ENCODE data around the gene GPR158. TPM values are rescaled to one million over a fixed set of nuclear protein-coding genes. Genes with fewer than 3 reads are reported as not detected.

Gene GPR158
- total and polyA plus RNA-seq, 4 donors = 0.42 TPM; not detected in 3

- no peak for ATAC-seq (ENCODE audit: low FRiP score)
- H3K4me3 ChIP-seq (ENCODE audit: low read length in 2 of 2) = no peak overlapping the region
- no peaks in the 10 kb centered on the region for H3K36me3 ChIP-seq (ENCODE audit: control insufficient read depth in 1 of 2, insufficient read depth in 2 of 2, low read length in 1 of 2)
- DNase-seq = no peak
- intact Hi-C loops (cut with DNase I) = loop anchor here in 1 of 2 donors (10.0 kb wide), 1 partner anchor 164 kb away; the partner anchor contains the start of genes ENKUR and THNSL1
- peaks cover 0 to 5% of the 10 kb centered on the region in 2 donors for H3K27me3 ChIP-seq (ENCODE audit: control insufficient read depth in 1 of 2, insufficient read depth in 2 of 2, low read length in 1 of 2)
- H3K4me1 ChIP-seq (ENCODE audit: control insufficient read depth in 1 of 2, insufficient read depth in 2 of 2, low read length in 2 of 2) = no peaks in the 10 kb centered on the region
- no peak overlapping the region for H3K27ac ChIP-seq (ENCODE audit: low read depth in 1 of 2, low read length in 2 of 2)
- H3K9me3 ChIP-seq (ENCODE audit: control insufficient read depth, low read length) = no peaks in the 10 kb centered on the region
Observed at GRCh38 chr10:25178411-25178810, 3.6 kb downstream of the GPR158 start.

GRCh38 chr10:25180801-25181200 is 6.0 kb downstream of the GPR158 start:
- no peak overlapping the region for H3K4me3 ChIP-seq (ENCODE audit: low read length in 2 of 2)
- H3K36me3 ChIP-seq (ENCODE audit: control insufficient read depth in 1 of 2, insufficient read depth in 2 of 2, low read length in 1 of 2) = no peaks in the 10 kb centered on the region
- no peaks in the 10 kb centered on the region for H3K4me1 ChIP-seq (ENCODE audit: control insufficient read depth in 1 of 2, insufficient read depth in 2 of 2, low read length in 2 of 2)
- intact Hi-C loops (cut with DNase I) = no loop called here
- peaks cover 0 to 5% of the 10 kb centered on the region in 2 donors for H3K27me3 ChIP-seq (ENCODE audit: control insufficient read depth in 1 of 2, insufficient read depth in 2 of 2, low read length in 1 of 2)
- 72 to 80% methylated on average over 2 of the region's 2 CpGs for WGBS, 2 donors
- ATAC-seq (ENCODE audit: low FRiP score) (no peak), DNase-seq (no peak)
- no peak overlapping the region for H3K27ac ChIP-seq (ENCODE audit: low read depth in 1 of 2, low read length in 2 of 2)
- H3K9me3 ChIP-seq (ENCODE audit: control insufficient read depth, low read length) = no peaks in the 10 kb centered on the region

- Histone ChIP-seq H3K27ac (ENCODE audit: low read depth in 1 of 2, low read length in 2 of 2) (no peak overlapping the region), H3K9me3 (ENCODE audit: control insufficient read depth, low read length) (no peaks in the 10 kb centered on the region), H3K36me3 (ENCODE audit: control insufficient read depth in 1 of 2, insufficient read depth in 2 of 2, low read length in 1 of 2) (no peaks in the 10 kb centered on the region), H3K4me1 (ENCODE audit: control insufficient read depth in 1 of 2, insufficient read depth in 2 of 2, low read length in 2 of 2) (no peaks in the 10 kb centered on the region), H3K27me3 (ENCODE audit: control insufficient read depth in 1 of 2, insufficient read depth in 2 of 2, low read length in 1 of 2) (peaks cover 0 to 1% of the 10 kb centered on the region in 2 donors), H3K4me3 (ENCODE audit: low read length in 2 of 2) (no peak overlapping the region)
- DNase-seq = no peak
- ATAC-seq (ENCODE audit: low FRiP score) = no peak
- intact Hi-C loops (cut with DNase I) = no loop called here
- 67 to 70% methylated on average over 3 of the region's 3 CpGs for WGBS, 2 donors
Observed at GRCh38 chr10:25182636-25183035, 7.8 kb downstream of the GPR158 start.

GRCh38 chr10:25191162-25191895 is 16.5 kb downstream of the GPR158 start:
- ATAC-seq (ENCODE audit: low FRiP score) (no peak), DNase-seq (no peak)
- intact Hi-C loops (cut with DNase I) = no loop called here
- Histone ChIP-seq H3K4me1 (ENCODE audit: control insufficient read depth in 1 of 2, insufficient read depth in 2 of 2, low read length in 2 of 2) (no peaks in the 10 kb centered on the region), H3K27ac (ENCODE audit: low read depth in 1 of 2, low read length in 2 of 2) (no peak overlapping the region), H3K9me3 (ENCODE audit: control insufficient read depth, low read length) (no peaks in the 10 kb centered on the region), H3K4me3 (ENCODE audit: low read length in 2 of 2) (no peak overlapping the region), H3K27me3 (ENCODE audit: control insufficient read depth in 1 of 2, insufficient read depth in 2 of 2, low read length in 1 of 2) (no peaks in the 10 kb centered on the region), H3K36me3 (ENCODE audit: control insufficient read depth in 1 of 2, insufficient read depth in 2 of 2, low read length in 1 of 2) (no peaks in the 10 kb centered on the region)
- 78 to 81% methylated on average over 5 of the region's 5 CpGs for WGBS, 2 donors

GRCh38 chr10:25198151-25198550 is 23.4 kb downstream of the GPR158 start:
- intact Hi-C loops (cut with DNase I) = no loop called here
- no peak for ATAC-seq (ENCODE audit: low FRiP score)
- DNase-seq = no peak

GRCh38 chr10:25206693-25207414 is 32.1 kb downstream of the GPR158 start:
- no peaks in the 10 kb centered on the region for H3K4me1 ChIP-seq (ENCODE audit: control insufficient read depth in 1 of 2, insufficient read depth in 2 of 2, low read length in 2 of 2)
- WGBS, 2 donors = 44 to 58% methylated on average over 4 of the region's 4 CpGs
- no peaks in the 10 kb centered on the region for H3K36me3 ChIP-seq (ENCODE audit: control insufficient read depth in 1 of 2, insufficient read depth in 2 of 2, low read length in 1 of 2)
- no peak overlapping the region for H3K27ac ChIP-seq (ENCODE audit: low read depth in 1 of 2, low read length in 2 of 2)
- no peaks in the 10 kb centered on the region for H3K27me3 ChIP-seq (ENCODE audit: control insufficient read depth in 1 of 2, insufficient read depth in 2 of 2, low read length in 1 of 2)
- H3K4me3 ChIP-seq (ENCODE audit: low read length in 2 of 2) = no peak overlapping the region
- DNase-seq (no peak), ATAC-seq (ENCODE audit: low FRiP score) (no peak)
- intact Hi-C loops (cut with DNase I) = no loop called here
- peaks cover 2% of the 10 kb centered on the region for H3K9me3 ChIP-seq (ENCODE audit: control insufficient read depth, low read length)

More at GRCh38 chr10:25198151-25198550, 23.4 kb downstream of the GPR158 start:
- Histone ChIP-seq H3K4me3 (ENCODE audit: low read length in 2 of 2) (no peak overlapping the region), H3K36me3 (ENCODE audit: control insufficient read depth in 1 of 2, insufficient read depth in 2 of 2, low read length in 1 of 2) (no peaks in the 10 kb centered on the region), H3K9me3 (ENCODE audit: control insufficient read depth, low read length) (no peaks in the 10 kb centered on the region), H3K27ac (ENCODE audit: low read depth in 1 of 2, low read length in 2 of 2) (no peak overlapping the region), H3K4me1 (ENCODE audit: control insufficient read depth in 1 of 2, insufficient read depth in 2 of 2, low read length in 2 of 2) (no peaks in the 10 kb centered on the region), H3K27me3 (ENCODE audit: control insufficient read depth in 1 of 2, insufficient read depth in 2 of 2, low read length in 1 of 2) (no peaks in the 10 kb centered on the region)
- 9 to 23% methylated on average over 1 of the region's 1 CpG for whole genome bisulfite sequencing, 2 donors

GRCh38 chr10:25209618-25210017 is 34.8 kb downstream of the GPR158 start:
- intact Hi-C loops (cut with DNase I) = no loop called here
- no peaks in the 10 kb centered on the region for H3K27me3 ChIP-seq (ENCODE audit: control insufficient read depth in 1 of 2, insufficient read depth in 2 of 2, low read length in 1 of 2)
- ATAC-seq (ENCODE audit: low FRiP score) (no peak), DNase-seq (no peak)
- H3K4me3 ChIP-seq (ENCODE audit: low read length in 2 of 2) = no peak overlapping the region
- H3K27ac ChIP-seq (ENCODE audit: low read depth in 1 of 2, low read length in 2 of 2) = no peak overlapping the region
- H3K9me3 ChIP-seq (ENCODE audit: control insufficient read depth, low read length) = peaks cover 2% of the 10 kb centered on the region
- 47 to 60% methylated on average over 2 of the region's 2 CpGs for WGBS, 2 donors
- H3K4me1 ChIP-seq (ENCODE audit: control insufficient read depth in 1 of 2, insufficient read depth in 2 of 2, low read length in 2 of 2) = no peaks in the 10 kb centered on the region
- H3K36me3 ChIP-seq (ENCODE audit: control insufficient read depth in 1 of 2, insufficient read depth in 2 of 2, low read length in 1 of 2) = no peaks in the 10 kb centered on the region

GRCh38 chr10:25210265-25210664 is 35.5 kb downstream of the GPR158 start:
- Histone ChIP-seq H3K36me3 (ENCODE audit: control insufficient read depth in 1 of 2, insufficient read depth in 2 of 2, low read length in 1 of 2) (no peaks in the 10 kb centered on the region), H3K27ac (ENCODE audit: low read depth in 1 of 2, low read length in 2 of 2) (no peak overlapping the region), H3K4me1 (ENCODE audit: control insufficient read depth in 1 of 2, insufficient read depth in 2 of 2, low read length in 2 of 2) (no peaks in the 10 kb centered on the region), H3K27me3 (ENCODE audit: control insufficient read depth in 1 of 2, insufficient read depth in 2 of 2, low read length in 1 of 2) (no peaks in the 10 kb centered on the region), H3K4me3 (ENCODE audit: low read length in 2 of 2) (no peak overlapping the region), H3K9me3 (ENCODE audit: control insufficient read depth, low read length) (peaks cover 2% of the 10 kb centered on the region)
- ATAC-seq (ENCODE audit: low FRiP score) (no peak), DNase-seq (no peak)
- 74 to 76% methylated on average over 2 of the region's 2 CpGs for whole genome bisulfite sequencing, 2 donors
- intact Hi-C loops (cut with DNase I) = no loop called here

GRCh38 chr10:25220156-25220555 is 45.4 kb downstream of the GPR158 start:
- WGBS, 2 donors = 24 to 29% methylated on average over 1 of the region's 1 CpG
- H3K27me3 ChIP-seq (ENCODE audit: control insufficient read depth in 1 of 2, insufficient read depth in 2 of 2, low read length in 1 of 2) = peaks cover 0 to 2% of the 10 kb centered on the region in 2 donors
- H3K9me3 ChIP-seq (ENCODE audit: control insufficient read depth, low read length) = no peaks in the 10 kb centered on the region
- ATAC-seq (ENCODE audit: low FRiP score) (no peak), DNase-seq (no peak)
- no peak overlapping the region for H3K4me3 ChIP-seq (ENCODE audit: low read length in 2 of 2)
- H3K4me1 ChIP-seq (ENCODE audit: control insufficient read depth in 1 of 2, insufficient read depth in 2 of 2, low read length in 2 of 2) = no peaks in the 10 kb centered on the region
- H3K36me3 ChIP-seq (ENCODE audit: control insufficient read depth in 1 of 2, insufficient read depth in 2 of 2, low read length in 1 of 2) = no peaks in the 10 kb centered on the region
- no peak overlapping the region for H3K27ac ChIP-seq (ENCODE audit: low read depth in 1 of 2, low read length in 2 of 2)
- intact Hi-C loops (cut with DNase I) = loop anchor here in 1 of 2 donors (10.0 kb wide), 1 partner anchor 105 kb away; no protein-coding TSS in a partner anchor
